ENCODE data around the gene DHX34. TPM values are rescaled to one million over a fixed set of nuclear protein-coding genes. Genes with fewer than 3 reads are reported as not detected.
"Not testable (repeated sequence)": the region's sequence is repeated elsewhere in the genome, so short reads cannot be mapped to it uniquely, and the experiment has no call there.

DHX34 gene
- polyA plus RNA-seq, 1 donor = 14.1 TPM

DNA sequence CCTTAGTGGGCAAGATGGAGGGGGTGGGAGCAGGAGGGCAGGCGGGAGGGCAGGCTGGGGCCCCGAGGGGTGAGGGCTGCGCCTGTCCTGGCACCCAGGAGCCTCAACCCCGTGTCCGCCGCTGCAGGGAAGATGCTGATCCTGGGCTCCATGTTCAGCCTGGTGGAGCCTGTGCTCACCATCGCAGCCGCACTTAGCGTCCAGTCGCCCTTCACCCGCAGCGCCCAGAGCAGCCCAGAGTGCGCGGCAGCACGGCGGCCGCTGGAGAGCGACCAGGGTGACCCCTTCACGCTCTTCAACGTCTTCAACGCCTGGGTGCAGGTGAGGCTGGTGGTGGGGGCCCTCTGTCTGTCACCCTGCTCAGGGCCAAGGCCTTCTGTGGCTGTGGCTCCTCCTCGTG lies 23.5 kb downstream of the DHX34 start:
- no peak for DNase-seq

DNA sequence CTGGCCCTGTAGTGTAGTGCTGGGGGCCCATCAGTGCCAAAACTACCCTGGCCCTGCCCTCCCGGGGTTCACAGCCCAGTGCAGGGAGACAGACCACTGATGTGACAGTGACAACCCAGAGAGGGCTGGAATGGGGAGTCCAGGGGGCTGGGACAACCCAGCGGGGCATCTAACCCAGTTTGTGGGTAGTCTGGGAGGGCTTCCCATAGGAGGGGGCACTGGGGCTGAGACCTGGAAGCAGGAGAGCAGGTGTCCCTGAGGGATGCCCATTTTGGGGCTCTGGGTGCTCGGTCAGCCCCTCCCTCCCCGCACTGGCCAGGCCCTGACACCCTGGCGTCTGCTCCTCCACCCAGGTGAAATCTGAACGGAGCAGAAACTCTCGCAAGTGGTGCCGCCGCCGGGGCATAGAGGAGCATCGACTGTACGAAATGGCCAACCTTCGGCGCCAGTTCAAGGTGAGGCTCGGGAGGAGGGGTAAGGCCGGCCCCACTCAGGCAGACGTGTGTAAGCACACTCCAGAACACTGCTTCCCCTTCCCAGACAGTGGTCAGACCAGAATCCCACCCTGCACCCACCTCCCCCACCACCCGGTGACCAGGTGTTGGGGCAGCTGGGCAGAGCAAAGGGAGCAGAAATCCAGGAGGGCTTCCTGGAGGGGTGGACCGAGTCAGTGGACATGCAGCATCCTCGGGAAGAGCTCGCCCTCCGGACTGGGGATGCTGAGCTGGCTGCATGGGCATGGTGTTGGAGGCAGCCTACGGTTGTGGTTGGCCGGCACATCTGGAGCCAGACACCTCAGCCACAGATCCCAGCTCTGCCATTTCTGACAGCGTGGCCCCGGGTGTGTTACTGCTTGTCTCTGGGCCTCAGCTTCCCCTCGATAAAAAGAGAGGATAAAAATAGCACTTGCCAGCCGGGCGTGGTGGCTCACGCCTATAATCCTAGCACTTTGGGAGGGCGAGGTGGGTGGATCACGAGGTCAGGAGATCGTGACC lies 24.4 kb downstream of the DHX34 start:
- DNase-seq = no peak

DNA sequence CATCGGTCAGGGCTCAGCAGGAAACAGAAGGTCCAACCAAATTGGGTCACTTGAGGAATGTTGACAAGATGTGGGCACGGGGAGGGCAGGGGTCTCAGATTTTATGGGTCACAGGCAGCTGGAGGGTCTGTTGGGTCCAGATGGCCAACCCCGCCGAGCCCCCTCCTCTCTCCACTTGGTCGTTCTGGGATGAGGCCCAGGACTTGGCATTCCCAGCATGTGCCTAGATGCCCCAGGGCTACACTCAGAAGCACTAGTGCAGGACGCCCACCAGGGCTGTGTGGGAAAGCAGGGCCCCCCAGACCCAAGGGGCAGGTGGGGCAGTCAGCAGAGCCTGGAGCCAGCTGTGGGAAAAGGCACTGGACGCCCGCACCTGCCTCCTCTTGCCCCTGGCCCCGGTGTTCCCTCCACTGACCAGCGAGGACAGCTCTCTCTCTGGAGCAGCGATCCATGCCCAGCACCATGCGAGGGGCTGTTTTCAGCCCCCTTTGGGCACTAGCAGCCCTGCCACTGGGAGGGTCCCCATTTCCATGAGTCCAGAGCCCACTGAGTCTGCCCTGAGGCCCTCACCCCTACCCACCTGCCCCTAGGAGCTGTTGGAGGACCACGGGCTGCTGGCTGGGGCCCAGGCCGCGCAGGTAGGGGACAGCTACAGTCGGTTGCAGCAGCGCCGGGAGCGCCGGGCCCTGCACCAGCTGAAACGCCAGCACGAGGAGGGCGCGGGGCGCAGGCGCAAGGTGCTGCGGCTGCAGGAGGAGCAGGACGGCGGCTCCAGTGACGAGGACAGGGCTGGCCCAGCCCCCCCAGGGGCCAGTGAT lies 26.0 kb downstream of the DHX34 start:
- DNase-seq = no peak

DNA sequence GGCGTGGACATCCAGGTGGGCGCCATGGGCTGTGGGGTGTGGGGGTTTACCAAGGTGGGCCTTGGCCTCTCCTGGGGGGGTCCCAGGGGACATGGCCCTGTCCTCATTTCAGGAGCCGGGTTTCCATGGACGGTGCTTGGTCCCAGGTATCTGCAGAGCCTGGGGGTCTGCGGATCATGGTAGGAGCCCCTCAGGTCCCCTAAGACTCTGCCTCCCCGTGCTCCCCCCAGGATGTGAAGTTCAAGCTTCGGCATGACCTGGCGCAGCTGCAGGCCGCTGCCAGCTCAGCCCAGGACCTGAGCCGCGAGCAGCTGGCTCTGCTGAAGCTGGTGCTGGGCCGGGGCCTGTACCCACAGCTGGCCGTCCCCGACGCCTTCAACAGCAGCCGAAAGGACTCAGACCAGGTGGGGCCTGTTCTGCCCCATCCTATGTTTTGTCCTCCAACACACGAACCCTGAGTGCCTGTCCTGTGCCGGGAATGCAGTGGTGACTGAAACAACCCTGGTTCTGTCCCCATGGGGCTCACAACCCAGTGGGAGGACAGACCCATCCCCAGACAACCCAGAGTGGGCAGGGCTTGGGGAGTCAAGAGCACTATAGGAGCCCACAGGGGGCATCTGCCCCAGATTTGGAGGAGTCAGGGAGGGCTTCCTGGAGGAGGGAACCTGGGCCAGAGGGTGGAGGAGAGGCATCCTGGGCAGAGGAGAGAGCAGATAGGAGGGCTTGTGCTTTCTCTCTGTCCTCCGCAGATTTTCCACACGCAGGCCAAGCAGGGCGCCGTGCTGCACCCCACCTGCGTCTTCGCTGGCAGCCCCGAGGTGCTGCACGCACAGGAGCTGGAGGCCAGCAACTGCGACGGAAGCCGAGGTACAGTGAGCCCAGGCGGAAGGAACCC lies 26.8 kb downstream of the DHX34 start:
- no peak for DNase-seq

DNA sequence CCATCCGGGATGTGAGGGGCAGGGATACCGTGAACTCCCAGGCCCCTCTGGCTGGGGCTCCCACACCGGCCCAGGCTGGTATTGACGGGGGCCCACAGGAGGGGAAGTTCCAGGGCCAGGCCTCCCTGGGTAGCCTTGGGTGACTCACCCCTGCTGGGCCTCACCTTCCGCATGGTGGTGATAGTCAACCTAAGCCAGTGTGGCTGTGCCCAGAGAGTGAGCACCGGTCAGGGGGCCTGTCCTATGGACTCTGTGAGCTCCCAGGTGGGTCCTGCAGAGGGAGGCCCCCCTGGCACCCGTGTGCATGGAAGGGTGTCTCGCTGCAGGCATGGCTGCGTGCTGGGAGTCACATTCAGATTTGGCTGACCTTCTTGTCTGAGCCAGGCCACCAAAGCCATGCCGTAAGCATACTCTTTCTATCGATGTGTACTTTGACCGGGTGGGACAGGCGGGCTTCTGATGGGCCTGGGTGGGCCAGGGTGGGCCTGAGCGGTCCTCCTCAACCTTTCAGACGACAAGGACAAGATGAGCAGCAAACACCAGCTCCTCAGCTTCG lies 27.6 kb downstream of the DHX34 start:
- no peak for DNase-seq

DNA sequence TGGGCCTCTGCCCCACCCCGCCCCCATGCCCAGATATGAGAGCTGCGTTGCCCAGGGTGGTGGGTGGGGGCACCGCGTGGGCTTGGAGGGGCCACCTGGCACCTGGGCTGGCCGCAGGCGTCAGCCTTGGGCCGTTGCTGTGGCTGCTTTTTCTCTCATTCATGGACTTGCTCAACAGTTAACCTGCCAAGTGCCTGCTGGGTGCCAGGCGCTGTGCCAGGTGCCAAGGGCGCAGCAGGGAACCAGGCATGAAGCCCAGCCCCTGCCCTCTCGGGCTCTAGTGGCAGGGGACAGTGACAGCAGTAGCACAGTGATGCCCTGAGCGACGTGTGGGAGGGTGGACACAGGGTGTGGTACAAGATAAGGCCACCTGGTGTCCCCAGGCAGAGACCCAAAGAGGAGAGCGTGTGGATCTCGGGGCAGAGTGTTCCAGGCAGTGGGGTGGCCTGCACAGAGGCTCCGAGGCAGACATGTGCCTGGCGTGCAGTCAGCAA lies 28.1 kb downstream of the DHX34 start:
- DNase-seq = no peak

DNA sequence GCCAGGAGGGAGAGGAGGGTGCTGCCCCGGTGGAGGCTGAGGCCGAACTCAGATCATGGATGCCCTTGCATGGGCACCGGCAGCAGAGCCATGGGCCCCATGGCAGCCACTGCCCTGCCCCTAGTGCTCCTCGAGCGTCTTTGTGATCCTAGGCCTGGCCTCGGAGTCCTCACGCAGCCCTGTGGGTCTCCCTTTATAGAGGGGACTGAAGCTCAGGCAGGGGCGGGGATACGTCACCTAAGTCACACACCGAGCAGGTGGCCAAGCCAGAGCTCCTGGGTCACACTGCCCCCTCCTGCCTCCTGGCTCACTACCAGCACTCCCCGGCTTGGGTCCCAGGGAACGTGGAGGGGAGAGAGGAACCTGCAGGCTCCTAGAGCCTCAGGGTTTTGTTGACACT lies 28.7 kb downstream of the DHX34 start:
- no peak for DNase-seq

DNA sequence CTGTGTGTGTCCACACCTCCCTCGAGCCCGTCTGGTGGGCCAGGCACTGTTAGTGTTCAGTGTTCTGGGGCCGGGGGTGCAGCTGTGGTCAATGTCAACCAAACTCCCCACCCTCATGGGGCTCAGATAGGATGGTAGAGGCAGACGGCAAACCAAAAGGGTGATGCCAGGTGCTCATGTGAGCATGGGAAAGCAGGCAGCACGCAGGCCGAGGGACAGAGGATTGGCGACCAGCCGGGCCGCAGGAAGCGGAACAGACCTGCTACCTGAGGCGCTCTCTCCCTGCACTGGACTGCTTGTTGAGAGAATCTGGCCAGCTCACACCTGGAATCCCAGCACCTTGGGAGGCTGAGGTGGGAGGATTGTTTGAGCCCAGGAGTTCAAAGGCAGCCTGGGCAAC lies 29.1 kb downstream of the DHX34 start:
- no peak for DNase-seq

DNA sequence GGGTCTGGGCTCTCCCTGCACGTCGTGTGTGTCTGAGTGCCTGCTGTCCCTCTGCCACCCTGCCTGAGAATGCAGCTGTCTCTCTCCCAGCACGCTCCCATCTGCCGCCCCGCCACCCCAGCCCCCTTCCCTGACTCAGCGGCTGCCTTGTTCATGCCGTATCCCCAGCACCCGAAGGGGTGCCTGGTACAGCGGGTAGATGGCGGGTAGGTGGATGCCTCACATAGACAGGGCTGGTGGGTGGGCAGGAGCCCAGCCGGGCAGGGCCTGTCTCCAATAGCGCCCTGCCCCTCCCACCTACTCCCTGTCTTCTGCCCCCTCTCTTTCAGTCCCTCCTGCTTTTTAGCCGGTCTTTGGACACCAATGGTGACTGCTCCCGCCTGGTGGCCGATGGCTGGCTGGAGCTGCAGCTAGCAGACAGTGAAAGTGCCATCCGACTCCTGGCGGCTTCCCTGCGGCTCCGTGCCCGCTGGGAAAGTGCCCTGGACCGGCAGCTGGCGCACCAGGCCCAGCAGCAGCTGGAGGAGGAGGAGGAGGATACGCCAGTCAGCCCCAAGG lies 30.3 kb downstream of the DHX34 start:
- no peak for DNase-seq

DNA sequence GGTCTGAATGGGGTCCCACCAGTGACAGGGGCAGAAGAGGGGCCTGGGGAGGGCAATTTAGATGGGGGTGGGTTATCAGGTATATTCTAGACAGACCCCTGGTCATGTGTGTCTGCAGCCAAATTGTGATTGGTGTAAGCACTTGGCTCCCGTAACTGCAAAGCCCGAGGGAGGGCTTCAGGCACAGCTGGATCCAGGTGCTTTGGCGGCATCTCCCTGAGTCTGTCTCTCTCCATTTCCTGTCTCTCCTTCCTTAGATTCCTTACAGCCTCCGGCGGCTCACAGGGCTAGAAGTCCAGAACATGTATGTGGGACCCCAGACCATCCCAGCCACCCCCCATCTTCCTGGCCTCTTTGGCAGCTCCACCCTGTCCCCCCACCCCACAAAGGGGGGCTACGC lies 31.4 kb downstream of the DHX34 start:
- DNase-seq = no peak

DNA sequence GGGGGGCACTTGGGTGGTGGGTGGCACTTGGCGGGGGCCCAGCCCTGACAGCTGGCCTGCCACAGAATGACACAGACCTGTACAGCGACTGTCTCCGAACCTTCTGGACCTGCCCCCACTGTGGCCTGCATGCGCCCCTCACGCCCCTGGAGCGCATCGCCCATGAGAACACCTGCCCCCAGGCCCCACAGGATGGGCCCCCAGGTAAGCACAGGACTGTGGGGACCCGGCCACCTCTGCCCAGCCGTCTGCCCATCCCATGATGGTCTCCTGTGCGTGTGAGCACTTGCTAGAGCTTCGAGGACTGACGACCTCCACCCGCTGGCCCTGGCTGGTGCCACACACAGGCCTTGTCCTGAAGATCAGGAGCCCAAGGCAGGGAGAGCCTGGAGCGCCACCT lies 32.0 kb downstream of the DHX34 start:
- no peak for DNase-seq

DNA sequence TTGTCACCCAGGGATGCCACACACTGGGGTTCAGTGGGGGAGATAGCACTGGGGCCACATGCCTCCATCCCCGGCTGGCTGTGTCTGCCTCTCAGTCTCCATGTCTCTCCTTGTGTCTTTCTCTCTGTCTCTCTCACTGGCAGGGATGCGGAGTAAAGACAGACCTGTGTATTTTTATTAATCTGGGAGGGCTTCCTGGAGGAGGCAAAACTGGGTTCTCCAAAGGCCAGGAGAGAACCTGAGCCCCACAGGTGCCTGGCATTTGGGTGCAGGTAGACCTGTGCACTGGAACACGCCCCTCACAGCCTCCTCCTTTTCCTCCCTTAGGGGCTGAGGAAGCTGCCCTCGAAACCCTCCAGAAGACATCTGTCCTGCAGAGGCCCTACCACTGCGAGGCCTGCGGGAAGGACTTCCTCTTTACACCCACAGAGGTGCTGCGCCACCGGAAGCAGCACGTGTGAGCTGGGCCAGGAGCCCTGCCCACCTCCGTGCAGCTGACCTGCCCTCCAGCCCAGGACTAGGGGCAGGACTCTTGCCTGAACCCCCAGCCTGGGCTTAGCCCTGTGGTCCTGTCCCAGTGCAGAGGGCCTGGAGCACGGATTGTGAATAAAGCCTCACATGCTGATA lies 32.7 kb downstream of the DHX34 start:
- DNase-seq = no peak

DNA sequence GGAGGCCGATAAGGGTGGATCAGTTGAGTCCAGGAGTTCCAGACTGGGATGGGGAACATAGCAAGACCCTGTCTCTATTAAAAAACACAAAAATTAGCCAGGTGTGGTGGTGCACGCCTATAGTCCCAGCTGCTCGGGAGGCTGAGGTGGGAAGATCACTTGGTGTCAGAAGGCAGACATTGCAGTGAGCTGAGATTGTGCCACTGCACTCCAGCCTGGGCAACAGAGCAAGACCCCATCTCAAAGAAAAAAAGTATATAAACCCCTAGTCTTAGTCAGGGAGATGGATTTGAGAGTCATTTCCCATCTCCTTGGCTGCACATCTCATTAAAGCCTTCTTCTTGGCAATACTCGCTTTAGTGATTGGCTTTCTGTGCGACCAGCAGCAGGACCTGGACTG lies 34.8 kb downstream of the DHX34 start:
- DNase-seq = not testable (repeated sequence)

DNA sequence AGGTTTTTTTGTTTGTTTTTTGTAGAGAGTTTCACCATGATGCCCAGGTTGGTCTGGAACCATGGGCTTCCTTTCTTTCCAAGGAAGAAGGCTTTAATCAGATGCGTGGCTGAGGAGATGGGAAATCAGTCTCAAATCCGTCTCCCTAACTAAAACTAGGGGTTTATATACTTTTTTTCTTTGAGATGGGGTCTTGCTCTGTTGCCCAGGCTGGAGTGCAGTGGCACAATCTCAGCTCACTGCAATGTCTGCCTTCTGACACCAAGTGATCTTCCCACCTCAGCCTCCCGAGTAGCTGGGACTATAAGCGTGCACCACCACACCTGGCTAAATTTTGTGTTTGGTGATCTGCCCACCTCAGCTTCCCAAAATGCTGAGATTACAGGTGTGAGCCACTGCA lies 35.4 kb downstream of the DHX34 start:
- DNase-seq = not testable (repeated sequence)

DNA sequence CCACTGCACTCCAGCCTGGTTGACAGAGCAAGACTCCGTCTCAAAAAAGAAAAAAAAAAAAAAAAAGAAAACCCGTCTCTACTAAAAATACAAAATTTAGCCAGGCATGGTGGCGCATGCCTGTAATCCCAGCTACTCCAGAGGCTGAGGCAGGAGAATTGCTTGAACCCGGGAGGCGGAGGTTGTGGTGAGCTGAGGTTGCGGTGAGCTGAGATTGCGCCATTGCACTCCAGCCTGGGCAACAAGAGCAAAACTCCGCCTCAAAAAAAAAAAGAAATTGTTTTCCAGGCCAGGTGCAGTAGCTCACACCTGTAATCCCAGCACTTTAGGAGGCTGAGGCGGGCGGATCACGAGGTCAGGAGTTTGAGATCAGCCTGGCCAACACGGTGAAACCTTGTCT lies 37.5 kb downstream of the DHX34 start:
- not testable (repeated sequence) for DNase-seq

DNA sequence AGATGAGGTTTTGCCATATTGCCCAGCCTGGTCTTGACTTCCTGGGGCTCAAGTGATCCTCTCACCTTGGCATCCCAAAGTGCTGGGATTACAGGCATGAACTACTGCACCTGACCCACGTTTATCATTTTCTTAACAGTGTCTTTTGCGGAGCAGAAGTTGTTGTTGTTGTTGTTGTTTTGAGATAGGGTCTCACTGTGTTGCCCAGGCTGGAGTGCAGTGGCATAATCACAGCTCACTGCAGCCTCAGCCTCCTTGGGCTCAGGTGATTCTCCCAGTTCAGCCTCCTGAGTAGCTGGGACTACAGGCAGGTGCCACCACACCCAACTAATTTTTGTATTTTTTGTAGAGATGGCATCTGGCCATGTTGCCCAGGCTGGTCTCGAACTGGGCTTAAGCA lies 38.5 kb downstream of the DHX34 start:
- not testable (repeated sequence) for DNase-seq

DNA sequence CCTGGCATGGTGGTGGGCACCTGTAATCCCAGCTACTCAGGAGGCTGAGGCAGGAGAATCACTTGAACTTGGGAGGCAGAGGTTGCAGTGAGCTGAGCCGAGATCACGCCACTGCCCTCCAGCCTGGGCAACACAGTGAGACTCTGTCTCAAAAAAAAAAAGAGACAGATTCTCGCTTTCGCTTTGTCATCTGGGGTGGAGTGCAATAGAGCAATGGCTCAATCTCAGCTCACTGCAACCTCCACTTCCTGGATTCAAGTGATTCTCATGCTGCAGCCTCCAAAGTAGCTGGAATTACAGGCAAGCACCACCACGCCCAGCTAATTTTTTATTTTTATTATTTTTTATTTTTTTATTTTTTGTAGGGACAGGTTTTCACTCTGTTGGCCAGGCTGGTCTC lies 39.6 kb downstream of the DHX34 start:
- not testable (repeated sequence) for DNase-seq

DNA sequence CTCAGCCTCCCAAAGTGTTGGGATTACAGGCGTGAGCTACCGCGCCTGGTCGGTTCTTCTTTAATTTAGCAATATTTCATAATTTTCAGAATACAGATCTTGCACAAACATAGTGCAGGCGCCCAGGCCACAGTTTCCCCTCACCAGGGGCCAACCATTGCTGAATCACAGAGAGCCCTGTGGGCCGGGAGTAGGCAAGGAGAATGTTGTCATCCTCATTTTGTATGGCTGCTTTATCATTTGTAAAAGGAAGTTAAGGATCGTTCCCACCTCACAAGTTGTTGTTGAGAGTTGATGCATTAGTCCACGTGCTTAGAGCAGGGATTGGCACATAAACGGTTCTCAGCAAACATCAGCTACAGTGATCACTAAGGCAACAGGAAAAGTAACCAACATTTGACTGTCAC lies 40.0 kb downstream of the DHX34 start:
- DNase-seq = no peak

DNA sequence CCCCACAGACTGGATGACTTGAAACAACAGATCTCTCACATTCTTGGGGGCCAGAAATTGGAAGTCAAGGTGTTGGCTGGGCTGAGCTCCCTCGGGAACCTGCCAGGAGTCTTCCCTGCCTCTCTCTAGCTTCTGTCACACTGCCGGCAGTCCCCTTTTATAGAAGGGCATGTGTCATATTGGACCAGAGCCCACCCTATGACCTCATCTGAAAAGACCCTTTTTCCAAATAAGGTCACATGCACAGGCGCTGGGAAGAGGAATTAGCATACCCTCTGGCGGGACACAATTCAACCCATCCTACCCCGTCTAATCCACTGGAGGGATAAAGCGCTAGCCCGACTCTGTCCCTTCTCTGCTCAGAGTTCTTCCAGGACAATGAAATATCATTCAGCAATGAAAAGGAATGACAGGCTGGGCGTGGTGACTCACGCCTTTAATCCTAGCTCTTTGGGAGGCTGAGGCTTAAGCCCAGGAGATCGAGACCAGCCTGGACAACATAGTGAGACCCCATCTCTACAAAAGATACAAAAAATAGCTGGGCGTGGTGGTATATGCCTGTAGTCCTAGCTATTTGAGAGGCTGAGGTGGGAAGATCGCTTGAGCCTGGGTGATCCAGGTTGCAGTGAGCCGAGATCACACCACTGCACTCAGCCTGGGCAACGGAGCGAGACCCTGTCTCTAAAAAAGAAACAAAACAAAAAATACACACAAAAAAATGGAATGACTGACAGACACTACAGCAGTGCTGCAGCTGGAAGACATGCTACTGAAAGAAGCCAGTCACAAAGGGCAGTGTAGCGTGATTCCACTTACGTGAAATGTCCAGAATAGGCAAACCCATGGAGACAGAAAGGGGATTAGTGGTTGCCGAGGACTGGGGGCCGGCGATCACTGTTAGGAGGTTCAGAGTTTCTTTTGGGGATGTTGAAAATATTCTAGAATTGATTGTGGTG lies 41.7 kb downstream of the DHX34 start:
- no peak for DNase-seq
